ENCODE data around the gene DTD1. TPM values are rescaled to one million over a fixed set of nuclear protein-coding genes. Genes with fewer than 3 reads are reported as not detected.

The DTD1 gene
- total and polyA plus RNA-seq, 11 donors, result 8.0 to 30.3 (median 15.6) TPM

- Histone ChIP-seq H3K27me3 (no peaks in the 10 kb centered on the region), H3K9me3 (no peaks in the 10 kb centered on the region), H3K4me1 (no peaks in the 10 kb centered on the region), H3K36me3 (no peaks in the 10 kb centered on the region), H3K4me3 (no peak overlapping the region), H3K27ac (no peak overlapping the region)
- intact Hi-C loops (cut with DNase I), result no loop called here
- DNase-seq (no peak), ATAC-seq (no peak)
- WGBS, 4 donors, result 87 to 98% (median 93%) methylated on average over 1 of the region's 1 CpG
- TF ChIP-seq CTCF (IDR thresholded peaks at IDR 0.05) (no peak), POLR2A (IDR thresholded peaks at IDR 0.05) (no peak)
These were observed 101.7 kb downstream of the DTD1 start for GRCh38 chr20:18689557-18689956.

DNA sequence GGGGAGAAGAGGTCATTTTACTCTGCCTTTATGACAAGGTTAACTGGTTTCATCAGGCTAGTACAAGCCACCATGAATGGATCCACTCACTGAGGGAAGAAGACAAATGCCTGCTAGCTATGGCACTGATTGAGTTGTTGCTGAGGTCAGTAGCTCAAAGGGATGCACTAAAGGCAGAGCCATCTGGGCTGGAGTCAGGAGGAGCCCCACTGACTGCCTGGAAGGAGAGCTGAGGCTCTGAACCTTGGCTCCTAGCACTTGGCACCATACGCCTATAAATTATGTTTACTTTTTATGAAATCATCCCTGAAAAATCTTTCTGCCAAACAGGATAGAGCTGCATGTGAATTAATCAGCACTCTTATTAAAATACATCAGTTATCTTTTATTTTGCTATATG is 104.6 kb downstream of the DTD1 start:
- WGBS, 4 donors, result 82 to 91% (median 85%) methylated on average over 1 of the region's 1 CpG
- Histone ChIP-seq H3K27ac (no peak overlapping the region), H3K9me3 (no peaks in the 10 kb centered on the region), H3K4me1 (no peaks in the 10 kb centered on the region), H3K4me3 (no peak overlapping the region), H3K36me3 (no peaks in the 10 kb centered on the region), H3K27me3 (no peaks in the 10 kb centered on the region)
- DNase-seq, result no peak
- intact Hi-C loops (cut with DNase I), result no loop called here
- no peak for ATAC-seq
- TF ChIP-seq CTCF (IDR thresholded peaks at IDR 0.05), result no peak
- TF ChIP-seq POLR2A (IDR thresholded peaks at IDR 0.05), result no peak

- Histone ChIP-seq H3K9me3 (no peaks in the 10 kb centered on the region), H3K27me3 (no peaks in the 10 kb centered on the region), H3K4me1 (no peaks in the 10 kb centered on the region), H3K36me3 (no peaks in the 10 kb centered on the region), H3K27ac (no peak overlapping the region), H3K4me3 (no peak overlapping the region)
- ATAC-seq (no peak), DNase-seq (no peak)
- intact Hi-C loops (cut with DNase I), result no loop called here
- whole genome bisulfite sequencing, 4 donors, result 91 to 96% (median 92%) methylated on average over 6 of the region's 6 CpGs
- TF ChIP-seq CTCF (IDR thresholded peaks at IDR 0.05), result no peak
- TF ChIP-seq POLR2A (IDR thresholded peaks at IDR 0.05), result no peak
These were observed 106.2 kb downstream of the DTD1 start for GRCh38 chr20:18694071-18694470.

GRCh38 chr20:18695175-18695574 is 107.3 kb downstream of the DTD1 start:
- H3K36me3 ChIP-seq, result no peaks in the 10 kb centered on the region
- ATAC-seq, result no peak
- DNase-seq, result no peak
- no peak for TF ChIP-seq POLR2A (IDR thresholded peaks at IDR 0.05)
- TF ChIP-seq CTCF (IDR thresholded peaks at IDR 0.05), result no peak
- H3K27ac ChIP-seq, result no peak overlapping the region
- no peaks in the 10 kb centered on the region for H3K9me3 ChIP-seq
- no peaks in the 10 kb centered on the region for H3K27me3 ChIP-seq
- intact Hi-C loops (cut with DNase I), result no loop called here
- 76 to 83% (median 79%) methylated on average over 5 of the region's 5 CpGs for WGBS, 4 donors
- H3K4me1 ChIP-seq, result no peaks in the 10 kb centered on the region
- no peak overlapping the region for H3K4me3 ChIP-seq

Data from heart left ventricle (tissue), 16 donors.